MCF 10A (cell line): Measurements from ENCODE around the gene MAD2L1. TPM values are rescaled to one million over a fixed set of nuclear protein-coding genes. Genes with fewer than 3 reads are reported as not detected.

Source experiments
- Bru-seq: library from RNA; stranded (reverse); fragments of 400-500 nt; gene quantifications from one replicate; lab custom pipeline; 2021; lab: Mats Ljungman, UMichigan
- BruChase-seq, 2 experiments: library from RNA; stranded (reverse); fragments of 400-500 nt; gene quantifications; one replicate each; lab custom pipeline; 2021; lab: Mats Ljungman, UMichigan
- BruUV-seq: library from RNA; stranded (reverse); fragments of 400-500 nt; replicated peaks from 2 replicates; lab custom pipeline; 2021; lab: Mats Ljungman, UMichigan
- CTCF ChIA-PET: fragments of 300-600 bp; sonication (Branson Sonifier 250); formaldehyde crosslinking; extraction: SDS; loops from one replicate; lab custom pipeline; 2021; ENCODE audit warnings: antibody characterized with exemption, inconsistent platforms; lab: Yijun Ruan, JAX
- POLR2A ChIA-PET: fragments of 300-600, 350-650 bp; sonication (Branson Sonifier 250); formaldehyde crosslinking; extraction: SDS; loops from one replicate; lab custom pipeline; 2020; ENCODE audit warnings: antibody characterized with exemption, inconsistent platforms; lab: Yijun Ruan, JAX
- DNase-seq: peaks from one replicate; pipeline ENCODE4 v3.0.0-alpha.2; 2018; ENCODE audit not compliant: unreplicated experiment
- H3K27ac Mint-ChIP-seq: one replicate; pipeline ENCODE4 v1.8.0; 2022; ENCODE audit warnings: mild to moderate bottlenecking, low read depth, mixed read lengths; ENCODE audit not compliant: unreplicated experiment
- H3K27me3 Mint-ChIP-seq: one replicate; pipeline ENCODE4 v1.8.0; 2022; ENCODE audit warnings: mixed read lengths; ENCODE audit not compliant: insufficient read depth, unreplicated experiment
- H3K36me3 Mint-ChIP-seq: one replicate; pipeline ENCODE4 v1.8.0; 2022; ENCODE audit warnings: mild to moderate bottlenecking, moderate library complexity, mixed read lengths; ENCODE audit not compliant: insufficient read depth, unreplicated experiment
- H3K4me1 Mint-ChIP-seq: one replicate; pipeline ENCODE4 v1.8.0; 2022; ENCODE audit warnings: mixed read lengths; ENCODE audit not compliant: insufficient read depth, unreplicated experiment
- H3K4me3 Mint-ChIP-seq: one replicate; pipeline ENCODE4 v1.8.0; 2022; ENCODE audit warnings: mild to moderate bottlenecking, moderate library complexity, mixed read lengths; ENCODE audit not compliant: unreplicated experiment
- H3K9me3 Mint-ChIP-seq: one replicate; pipeline ENCODE4 v1.8.0; 2022; ENCODE audit warnings: mixed read lengths; ENCODE audit not compliant: unreplicated experiment
- CTCF ChIP-seq: fragments of 200-600 bp; IDR thresholded peaks from one replicate; pipeline ENCODE4 v1.8.0; 2022; ENCODE audit warnings: antibody characterized with exemption, mild to moderate bottlenecking; ENCODE audit not compliant: unreplicated experiment
- intact Hi-C: fragments of 100-400 bp; cut with micrococcal nuclease; formaldehyde crosslinking; loops from 2 replicates; pipeline ENCODE4 v1.14.1; 2022
- long read RNA-seq: library from polyadenylated mRNA; stranded (forward); transcript quantifications from one replicate; pipeline ENCODE4 v2.0.0, GENCODE V29; 2022
- total RNA-seq: library from RNA; stranded (reverse); gene quantifications from 2 replicates; pipeline ENCODE4 v1.2.3, GENCODE V29; 2022

Gene MAD2L1
- total RNA-seq (16.2 and 26.8 TPM in 2 replicates), Bru-seq, nascent RNA (percentile 71 among the genes with signal in this experiment), BruChase-seq, experiment 1, labeled RNA remaining after a 6-hour chase (percentile 85 among the genes with signal in this experiment), BruChase-seq, experiment 2, labeled RNA remaining after a 2-hour chase (percentile 77 among the genes with signal in this experiment)
- long read RNA-seq, full-length matches to known transcripts = 113 of 119 reads
- long read RNA-seq, partial matches to known transcripts = 1 of 119 reads
- long read RNA-seq, other reads (novel, unspliced or antisense) = 5 of 119 reads

- POLR2A ChIA-PET = interaction anchor here (0.6 to 1.3 kb wide), 4 partner anchors 225 to 1129 kb away, joined by 3 to 4 read pairs (median 4); no protein-coding TSS in a partner anchor
- Mint-ChIP-seq H3K4me3 (peak within 1 kb of the TSS; percentile 94), H3K27me3 (no peaks in the 10 kb centered on the region), H3K36me3 (no peaks in the 10 kb centered on the region), H3K4me1 (peaks cover 53% of the 10 kb centered on the region), H3K9me3 (no peaks in the 10 kb centered on the region), H3K27ac (peak within 1 kb of the TSS; percentile 96)
- intact Hi-C loops = no loop called here
- CTCF ChIA-PET = interaction anchor here (1.1 to 2.8 kb wide), 3 partner anchors 9 to 508 kb away, joined by 3 to 14 read pairs (median 4); no protein-coding TSS in a partner anchor
- no peak for TF ChIP-seq CTCF
- peak; percentile 99 for DNase-seq
- TSS peak; percentile 84 for BruUV-seq
Observed at GRCh38 chr4:120066517-120067340, at the start of gene MAD2L1. TSS of gene MAD2L1 (minus strand) at chr4:120066848. CDS start at chr4:120066734, 114 bp downstream.

GRCh38 chr4:120111745-120112144 is 45.1 kb upstream of the MAD2L1 start:
- no peak overlapping the region for H3K27ac Mint-ChIP-seq
- no peaks in the 10 kb centered on the region for H3K4me1 Mint-ChIP-seq
- CTCF ChIA-PET = no interaction called here
- BruUV-seq = no TSS peak
- no peak overlapping the region for H3K4me3 Mint-ChIP-seq
- no peaks in the 10 kb centered on the region for H3K27me3 Mint-ChIP-seq
- H3K9me3 Mint-ChIP-seq = no peaks in the 10 kb centered on the region
- no peaks in the 10 kb centered on the region for H3K36me3 Mint-ChIP-seq
- no peak for DNase-seq
- POLR2A ChIA-PET = interaction anchor here (0.5 kb wide), 1 partner anchor 1018 kb away, joined by 3 read pairs; no protein-coding TSS in a partner anchor
- intact Hi-C loops = no loop called here
- TF ChIP-seq CTCF = no peak

- no peak for TF ChIP-seq CTCF
- no peak overlapping the region for H3K27ac Mint-ChIP-seq
- no peak for DNase-seq
- no peaks in the 10 kb centered on the region for H3K9me3 Mint-ChIP-seq
- ChIA-PET POLR2A (no interaction called here), CTCF (no interaction called here)
- no peak overlapping the region for H3K4me3 Mint-ChIP-seq
- no peaks in the 10 kb centered on the region for H3K4me1 Mint-ChIP-seq
- H3K36me3 Mint-ChIP-seq = no peaks in the 10 kb centered on the region
- BruUV-seq = no TSS peak
- no peaks in the 10 kb centered on the region for H3K27me3 Mint-ChIP-seq
- intact Hi-C loops = no loop called here
Observed at GRCh38 chr4:120109406-120109805, 42.8 kb upstream of the MAD2L1 start.

GRCh38 chr4:120105472-120105871 is 38.8 kb upstream of the MAD2L1 start:
- BruUV-seq = no TSS peak
- CTCF ChIA-PET = no interaction called here

More at GRCh38 chr4:120105472-120105871, 38.8 kb upstream of the MAD2L1 start:
- H3K9me3 Mint-ChIP-seq = no peaks in the 10 kb centered on the region
- no peak overlapping the region for H3K27ac Mint-ChIP-seq
- H3K4me1 Mint-ChIP-seq = no peaks in the 10 kb centered on the region
- H3K4me3 Mint-ChIP-seq = no peak overlapping the region
- no peak for TF ChIP-seq CTCF
- POLR2A ChIA-PET = no interaction called here
- H3K36me3 Mint-ChIP-seq = no peaks in the 10 kb centered on the region
- intact Hi-C loops = no loop called here
- no peaks in the 10 kb centered on the region for H3K27me3 Mint-ChIP-seq
- no peak for DNase-seq
